Pancreas (tissue), 10 donors: ENCODE data around the gene CDKN2AIPNL. TPM values are rescaled to one million over a fixed set of nuclear protein-coding genes. Genes with fewer than 3 reads are reported as not detected.

ENCODE experiments used
- ATAC-seq, 4 donors: fragments of 200-7000 bp; cut with Tn5 transposase; one replicate each; pipeline versions ENCODE4 v1.8.0 to v1.9.1; 2020; ENCODE audit warnings: mild to moderate bottlenecking in 4 of 4, moderate library complexity in 4 of 4
- DNase-seq, 6 donors: peaks; one replicate each; pipeline ENCODE4 v3.0.0-alpha.2; 2020
- FAIRE-seq: peaks from 2 replicates; lab custom pipeline; 2012; peaks lifted over from hg19 to GRCh38; lab: Jason Lieb, UNC
- H3K27ac ChIP-seq, 4 donors: fragments of 200-600 bp; sonication (generic); 1 replicate in 3 of 4; 2 replicates in 1 of 4; pipeline versions ENCODE4 v1.5.0 to v1.8.0; 2020
- H3K27me3 ChIP-seq, 4 donors: fragments of 200-600 bp; one replicate each; pipeline ENCODE4 v1.8.0; 2021
- H3K36me3 ChIP-seq, 3 donors: fragments of 200-600 bp; sonication (generic) in 1 of 3; one replicate each; pipeline versions ENCODE4 v1.5.0 to v1.8.0; 2020 to 2021
- H3K4me1 ChIP-seq, 3 donors: fragments of 200-600 bp; one replicate each; pipeline ENCODE4 v1.8.0; 2021
- H3K4me3 ChIP-seq, 4 donors: fragments of 200-600 bp; sonication (generic) in 2 of 4; one replicate each; pipeline versions ENCODE4 v1.5.0 to v1.8.0; 2020 to 2021
- H3K9me3 ChIP-seq, 4 donors: fragments of 200-600 bp; one replicate each; pipeline ENCODE4 v1.8.0; 2021
- CTCF ChIP-seq, 4 donors: fragments of 200-600 bp; sonication (generic) in 3 of 4; IDR thresholded peaks; one replicate each; pipeline versions ENCODE4 v1.5.0 to v1.8.0; 2021; ENCODE audit warnings: antibody characterized with exemption in 4 of 4
- WGBS, 2 donors: extraction: QIAGEN DNeasy Blood & Tissue Kit; methylation state at CpG; one replicate each; pipeline ENCODE4 v1.1.7; 2013; 5-methylcytosine and 5-hydroxymethylcytosine counted together
- intact Hi-C, 3 donors: fragments of 100-400 bp; cut with DNase I; formaldehyde crosslinking; loops; one replicate each; pipeline versions ENCODE4 v1.11.1 to v1.14.2; 2022
- polyA plus RNA-seq, 2 donors: library from polyadenylated mRNA; stranded (reverse); fragments of 200-250 nt; gene quantifications; one replicate each; pipeline ENCODE4 v1.2.3, GENCODE V29; 2013
- total RNA-seq, 6 donors: library from RNA; stranded (reverse); fragmentation: NEBNext Ultra II Directional in 4 of 6; extraction: Animal tissue kit (Norgen Biotek cat#: 25700) in 4 of 6; gene quantifications; one replicate each; pipeline versions ENCODE4 v1.2.1 to v1.2.4, GENCODE V29; 2021 to 2023
- donor health status: healthy with polysubstance abuse.
- donor health status: DM: no; HTN: no; CAD: no; lungs with moderate emphysema.
- donor health status: DM: no; HTN: no; CAD: no.
- donor health status: control.
- donor health status: control.
- donor health status: Bipolar disorder and iron deficiency.
- donor health status: DM: yes; HTN: yes; CAD: no.
- donor health status: DM: no; HTN: no; CAD: no.
- donor health status: DM: no; HTN: no; CAD: no.
- donor health status: DM: yes; HTN: yes; CAD: no.

Gene CDKN2AIPNL
- total and polyA plus RNA-seq, 8 donors, result 11.9 to 42.5 (median 18.7) TPM

GRCh38 chr5:134432174-134432573 lies 20.5 kb upstream of the CDKN2AIPNL start:
- intact Hi-C loops, result no loop called here
- WGBS, 2 donors, result 88 to 89% methylated on average over 4 of the region's 4 CpGs
- DNase-seq (no peak), ATAC-seq (no peak), FAIRE-seq (no peak)
- Histone ChIP-seq H3K9me3 (no peaks in the 10 kb centered on the region), H3K27ac (no peak overlapping the region), H3K4me3 (no peak overlapping the region), H3K27me3 (no peaks in the 10 kb centered on the region), H3K36me3 (no peaks in the 10 kb centered on the region), H3K4me1 (peaks cover 0 to 9% (median 6%) of the 10 kb centered on the region in 3 donors)
- no peak for TF ChIP-seq CTCF (IDR thresholded peaks at IDR 0.05)

GRCh38 chr5:134430001-134430569 lies 18.4 kb upstream of the CDKN2AIPNL start:
- no peak for FAIRE-seq

GRCh38 chr5:134427540-134428041 lies 15.9 kb upstream of the CDKN2AIPNL start:
- no peaks in the 10 kb centered on the region for H3K4me1 ChIP-seq
- no peak overlapping the region for H3K4me3 ChIP-seq
- FAIRE-seq (no peak), ATAC-seq (no peak), DNase-seq (no peak)
- TF ChIP-seq CTCF (IDR thresholded peaks at IDR 0.05), result no peak
- H3K9me3 ChIP-seq, result no peaks in the 10 kb centered on the region
- no peaks in the 10 kb centered on the region for H3K36me3 ChIP-seq
- 74 to 79% methylated on average over 9 of the region's 9 CpGs for WGBS, 2 donors
- intact Hi-C loops, result loop anchor here in 1 of 3 donors (10.0 kb wide), 1 partner anchor 77 kb away; no protein-coding TSS in a partner anchor
- no peaks in the 10 kb centered on the region for H3K27me3 ChIP-seq
- no peak overlapping the region for H3K27ac ChIP-seq

More at GRCh38 chr5:134430001-134430569, 18.4 kb upstream of the CDKN2AIPNL start:
- 65 to 75% methylated on average over 5 of the region's 5 CpGs for WGBS, 2 donors
- no peak for TF ChIP-seq CTCF (IDR thresholded peaks at IDR 0.05)
- no peaks in the 10 kb centered on the region for H3K27me3 ChIP-seq
- H3K4me1 ChIP-seq, result no peaks in the 10 kb centered on the region
- intact Hi-C loops, result no loop called here
- no peak for DNase-seq
- no peaks in the 10 kb centered on the region for H3K9me3 ChIP-seq
- H3K4me3 ChIP-seq, result no peak overlapping the region
- H3K36me3 ChIP-seq, result no peaks in the 10 kb centered on the region
- ATAC-seq, result no peak
- H3K27ac ChIP-seq, result no peak overlapping the region

GRCh38 chr5:134426361-134426760 lies 14.7 kb upstream of the CDKN2AIPNL start:
- DNase-seq, result no peak
- 79 to 84% methylated on average over 7 of the region's 7 CpGs for WGBS, 2 donors
- Histone ChIP-seq H3K27ac (no peak overlapping the region), H3K36me3 (no peaks in the 10 kb centered on the region), H3K9me3 (no peaks in the 10 kb centered on the region), H3K4me3 (no peak overlapping the region), H3K4me1 (no peaks in the 10 kb centered on the region), H3K27me3 (no peaks in the 10 kb centered on the region)
- no peak for TF ChIP-seq CTCF (IDR thresholded peaks at IDR 0.05)
- no peak for FAIRE-seq
- no peak for ATAC-seq
- intact Hi-C loops, result loop anchor here in 1 of 3 donors (10.0 kb wide), 1 partner anchor 78 kb away; no protein-coding TSS in a partner anchor

GRCh38 chr5:134423376-134423775 lies 11.7 kb upstream of the CDKN2AIPNL start:
- Histone ChIP-seq H3K4me3 (no peak overlapping the region), H3K9me3 (no peaks in the 10 kb centered on the region), H3K27me3 (no peaks in the 10 kb centered on the region), H3K4me1 (no peaks in the 10 kb centered on the region), H3K36me3 (no peaks in the 10 kb centered on the region), H3K27ac (no peak overlapping the region)
- ATAC-seq (no peak), FAIRE-seq (no peak), DNase-seq (no peak)
- 80 to 90% methylated on average over 2 of the region's 2 CpGs for WGBS, 2 donors
- TF ChIP-seq CTCF (IDR thresholded peaks at IDR 0.05), result no peak
- intact Hi-C loops, result loop anchor here in 1 of 3 donors (10.0 kb wide), 1 partner anchor 81 kb away; no protein-coding TSS in a partner anchor
